ENCODE measurements around the gene INPP5E.

DNA sequence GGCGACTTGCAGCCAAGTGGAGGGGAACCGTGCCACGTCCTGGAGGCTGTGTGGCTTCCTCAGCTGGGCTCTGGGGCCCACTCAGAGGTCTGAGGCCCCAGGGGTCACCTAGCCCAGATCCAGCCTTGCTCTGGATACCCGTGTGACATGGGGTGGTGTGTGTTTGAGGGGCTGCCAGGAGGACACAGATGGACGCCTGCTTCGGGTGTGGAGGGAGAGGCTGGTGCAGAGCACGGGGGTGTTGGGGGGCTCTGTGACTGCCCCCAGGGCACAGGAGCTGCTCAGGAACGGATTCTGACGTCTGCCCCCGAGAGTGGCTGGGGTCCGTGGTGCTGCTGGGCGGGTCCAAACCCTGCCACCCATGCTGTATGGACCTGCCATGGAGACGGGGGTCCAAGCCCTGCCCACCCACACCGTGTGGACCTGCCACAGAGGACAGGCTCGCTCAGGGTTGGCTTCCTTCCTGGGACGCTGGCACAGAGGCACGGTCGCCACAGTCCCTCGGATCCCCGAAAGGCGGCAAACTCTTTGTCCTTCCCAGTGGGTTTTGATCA lies 10.5 kb downstream of the INPP5E start:
- no peak for TF ChIP-seq CTCF (IDR thresholded peaks at IDR 0.05)
- TF ChIP-seq POLR2A (IDR thresholded peaks at IDR 0.05), result no peak

Measured in heart left ventricle (tissue), 13 donors.